ENCODE data around the gene CDC40. TPM values are rescaled to one million over a fixed set of nuclear protein-coding genes. Genes with fewer than 3 reads are reported as not detected.

Gene CDC40
- total RNA-seq, 1 experiment from 2014 or later: 26.2 TPM

- no peaks in the 10 kb centered on the region for H4K20me1 ChIP-seq (ENCODE audit: insufficient read depth)
- no peaks in the 10 kb centered on the region for H3K27me3 ChIP-seq (ENCODE audit: insufficient read depth, low read length)
- H3K79me2 ChIP-seq (ENCODE audit: insufficient read depth, low read length): no peaks in the 10 kb centered on the region
- no peak overlapping the region for H3K4me3 ChIP-seq (replicated peaks in 1 of 2; ENCODE audit: low read depth in 1 of 2, low read length in 2 of 2)
- H3K9me3 ChIP-seq (ENCODE audit: control insufficient read depth in 1 of 2, insufficient read depth in 1 of 2, low read depth in 1 of 2, low read length in 2 of 2): no peaks in the 10 kb centered on the region
- H3K4me2 ChIP-seq (ENCODE audit: low read length): no peak overlapping the region
- H3K9ac ChIP-seq (ENCODE audit: low read length): no peak overlapping the region
- no peak for ATAC-seq
- H2AFZ ChIP-seq (ENCODE audit: low read depth, low read length, poor library complexity, severe bottlenecking): no peak overlapping the region
- H3K4me1 ChIP-seq (ENCODE audit: control insufficient read depth in 1 of 2, insufficient read depth in 2 of 2, low read length in 2 of 2): no peaks in the 10 kb centered on the region
- no peaks in the 10 kb centered on the region for H3K36me3 ChIP-seq (ENCODE audit: control insufficient read depth in 1 of 2, insufficient read depth in 2 of 2, low read length in 2 of 2)
- no peak for DNase-seq (ENCODE audit: low read depth, low spot score)
- BruUV-seq (replicated peaks): no TSS peak
- CTCF ChIA-PET: no interaction called here
- RAD21 ChIA-PET (ENCODE audit: low non-redundant PET in 1 of 2, low total read pairs in 2 of 2, uncharacterized antibody in 2 of 2, unreplicated experiment in 2 of 2): no interaction called here
- intact Hi-C loops (cut with micrococcal nuclease): no loop called here
- H3K9me2 ChIP-seq (ENCODE audit: insufficient read depth): no peaks in the 10 kb centered on the region
- POLR2A ChIA-PET: no interaction called here
- no peak for TF ChIP-seq ELF1 (IDR thresholded peaks at IDR 0.05; ENCODE audit: borderline replicate concordance, low read depth)
- no peak for TF ChIP-seq ZFX (IDR thresholded peaks at IDR 0.05)
- no peak for TF ChIP-seq POLR2AphosphoS5 (IDR thresholded peaks at IDR 0.05; ENCODE audit: low read depth, low read length)
- TF ChIP-seq MAX (IDR thresholded peaks at IDR 0.05): no peak
- no peak for TF ChIP-seq SRF (IDR thresholded peaks at IDR 0.05; ENCODE audit: low read depth)
- no peak for TF ChIP-seq CBX3 (IDR thresholded peaks at IDR 0.05; ENCODE audit: low read depth)
- no peak for TF ChIP-seq RAD21 (IDR thresholded peaks at IDR 0.05; ENCODE audit: low read depth)
- TF ChIP-seq SIN3A (IDR thresholded peaks at IDR 0.05; ENCODE audit: low read depth): no peak
- no peak for TF ChIP-seq EZH2 (IDR thresholded peaks at IDR 0.05)
- no peak for TF ChIP-seq ZBTB33 (IDR thresholded peaks at IDR 0.05; ENCODE audit: extremely low read depth, insufficient replicate concordance, low read length)
- TF ChIP-seq EGR1 (IDR thresholded peaks at IDR 0.05; ENCODE audit: low read depth): no peak
- no peak for TF ChIP-seq ZNF274 (IDR thresholded peaks at IDR 0.05; ENCODE audit: low read depth, low read length)
- TF ChIP-seq EZH2phosphoT487 (IDR thresholded peaks at IDR 0.05; ENCODE audit: borderline replicate concordance): no peak
- TF ChIP-seq, protein P1, sequence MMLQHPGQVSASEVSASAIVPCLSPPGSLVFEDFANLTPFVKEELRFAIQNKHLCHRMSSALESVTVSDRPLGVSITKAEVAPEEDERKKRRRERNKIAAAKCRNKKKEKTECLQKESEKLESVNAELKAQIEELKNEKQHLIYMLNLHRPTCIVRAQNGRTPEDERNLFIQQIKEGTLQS (IDR thresholded peaks at IDR 0.05): no peak
- TF ChIP-seq REST (IDR thresholded peaks at IDR 0.05; ENCODE audit: low read depth): no peak
- no peak for TF ChIP-seq POLR2A (IDR thresholded peaks at IDR 0.05; ENCODE audit: borderline replicate concordance, extremely low read depth, insufficient read depth, insufficient read length)
- no peak for TF ChIP-seq JUND (IDR thresholded peaks at IDR 0.05)
- TF ChIP-seq TCF7L2 (IDR thresholded peaks at IDR 0.05; ENCODE audit: borderline replicate concordance, extremely low read depth, insufficient read depth, insufficient read length): no peak
- TF ChIP-seq CEBPB (IDR thresholded peaks at IDR 0.05; ENCODE audit: low read depth): no peak
- no peak overlapping the region for H3K27ac ChIP-seq (ENCODE audit: low read depth, low read length)
Observed at GRCh38 chr6:110246900-110247546, 66.8 kb downstream of the CDC40 start.

All from HCT116 (cell line).